Bone marrow (tissue), 2 donors: ENCODE results near the gene ACTL7B.
A peak's percentile ranks its signal among the peaks of the same experiment; 100 is the strongest.
"Not testable (repeated sequence)": the region's sequence is repeated elsewhere in the genome, so short reads cannot be mapped to it uniquely, and the experiment has no call there.

ENCODE experiments used
- DNase-seq, 2 donors: peaks; one replicate each; lab custom pipeline; 2025; lab: John Stamatoyannopoulos, UW

ACTL7B gene, protein sequence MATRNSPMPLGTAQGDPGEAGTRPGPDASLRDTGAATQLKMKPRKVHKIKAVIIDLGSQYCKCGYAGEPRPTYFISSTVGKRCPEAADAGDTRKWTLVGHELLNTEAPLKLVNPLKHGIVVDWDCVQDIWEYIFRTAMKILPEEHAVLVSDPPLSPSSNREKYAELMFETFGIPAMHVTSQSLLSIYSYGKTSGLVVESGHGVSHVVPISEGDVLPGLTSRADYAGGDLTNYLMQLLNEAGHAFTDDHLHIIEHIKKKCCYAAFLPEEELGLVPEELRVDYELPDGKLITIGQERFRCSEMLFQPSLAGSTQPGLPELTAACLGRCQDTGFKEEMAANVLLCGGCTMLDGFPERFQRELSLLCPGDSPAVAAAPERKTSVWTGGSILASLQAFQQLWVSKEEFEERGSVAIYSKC

DNA sequence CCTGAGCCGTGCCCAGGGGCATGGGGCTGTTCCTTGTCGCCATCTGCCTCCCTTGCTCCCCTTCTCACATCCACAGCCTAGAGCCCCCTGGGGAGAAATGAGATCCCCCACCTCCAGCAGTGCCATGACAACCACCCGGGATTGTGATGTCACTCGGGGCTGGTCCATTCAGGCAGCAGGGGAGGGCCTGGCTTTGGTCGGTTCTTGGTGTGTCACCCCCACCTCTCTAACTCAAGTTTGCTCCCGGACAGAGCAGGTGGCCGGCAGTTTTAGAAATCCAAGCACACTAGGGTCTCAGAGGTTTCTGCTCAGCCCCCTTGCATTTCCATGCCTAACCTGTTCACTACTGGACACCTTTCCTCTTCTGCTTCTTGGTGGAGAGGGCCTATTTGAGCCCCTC is at the start of gene ACTL7B:
Gene ACTL7B, minus strand, starts transcription at position 99 of the 400 bp plus-strand sequence. Its CDS starts 56 bp downstream, at position 43.
- no peak for DNase-seq

DNA sequence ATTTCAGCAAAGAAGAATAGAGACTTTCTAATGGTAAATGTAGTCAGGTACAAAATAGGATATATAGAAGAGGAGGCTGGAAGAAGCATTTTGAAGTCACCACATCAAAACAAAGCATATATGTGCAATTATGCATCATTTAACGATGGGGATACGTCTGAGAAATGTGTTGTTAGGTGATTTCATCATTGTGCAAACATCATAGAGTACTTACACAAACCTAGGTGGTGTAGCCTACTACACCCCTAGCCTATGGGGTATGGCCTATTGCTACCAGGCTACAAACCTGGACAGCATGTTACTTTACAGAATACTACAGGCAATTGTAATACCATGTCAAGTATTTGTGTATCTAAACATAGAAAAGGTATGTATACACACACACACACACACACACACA is 49.7 kb upstream of the ACTL7B start:
- DNase-seq = no peak

DNA sequence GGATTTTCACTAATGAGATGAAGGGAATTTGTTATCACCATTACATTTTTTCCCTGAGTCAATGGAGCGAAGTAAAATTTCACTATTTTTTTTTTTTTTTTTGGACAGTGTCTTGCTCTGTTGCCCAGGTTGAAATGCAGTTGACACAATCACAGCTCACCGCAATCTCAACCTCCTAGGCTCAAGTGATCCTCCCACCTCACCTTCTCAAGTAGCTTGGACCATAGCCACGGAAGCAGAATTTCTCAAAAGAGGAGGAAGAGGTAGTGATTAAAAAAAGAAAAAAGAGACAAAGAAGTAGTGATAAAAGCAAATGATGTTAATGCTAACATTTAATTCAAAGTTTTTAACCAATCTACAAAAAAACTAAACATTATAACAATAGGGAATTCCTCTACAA is 48.4 kb upstream of the ACTL7B start:
- DNase-seq = no peak

DNA sequence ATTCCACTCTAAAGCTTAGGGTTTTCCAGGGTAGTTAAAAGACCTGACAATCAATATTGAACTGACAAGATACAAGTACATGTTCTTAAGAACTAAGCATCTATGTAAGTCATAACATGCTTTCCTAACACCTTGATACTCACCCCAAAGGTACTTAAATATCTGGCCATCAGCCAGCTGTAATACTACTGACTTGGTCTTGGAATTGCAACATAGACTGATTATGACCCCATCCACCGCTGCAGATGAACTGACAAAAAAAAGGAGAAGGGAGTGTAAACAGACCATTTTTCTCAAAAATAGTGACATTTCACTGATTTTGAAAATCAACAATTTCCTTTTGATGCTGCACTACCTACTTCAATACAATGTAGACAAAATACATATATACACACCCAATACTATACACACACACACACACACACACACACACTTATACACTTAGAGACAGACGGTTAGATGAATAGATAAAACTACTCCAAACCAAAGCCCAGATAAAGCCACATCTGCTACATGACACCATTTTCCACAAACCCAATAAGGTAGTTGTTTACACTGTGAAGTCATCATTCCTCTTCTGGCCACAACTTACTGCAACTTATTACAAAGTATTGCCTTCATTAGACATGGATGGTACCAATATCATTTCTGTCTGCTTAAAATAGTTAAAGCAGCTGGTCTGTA is 47.8 kb upstream of the ACTL7B start:
- no peak for DNase-seq

DNA sequence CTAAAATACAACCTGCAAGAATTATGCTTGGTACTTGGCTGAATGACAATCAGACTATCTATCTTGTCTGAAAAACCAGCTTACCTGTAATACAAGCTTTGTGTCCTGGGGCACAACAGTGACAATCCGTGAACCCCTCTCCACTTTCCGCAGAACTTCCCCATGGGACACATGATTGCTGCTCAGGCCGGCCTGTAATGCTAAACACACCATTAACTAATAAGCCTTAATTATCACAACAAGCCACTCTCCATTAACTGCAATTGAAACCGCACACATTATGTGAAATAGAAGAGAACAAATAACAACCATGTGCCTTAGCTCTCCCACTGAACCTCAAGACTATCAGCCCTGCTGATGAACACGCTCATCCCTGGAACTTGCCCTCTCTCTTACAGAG is 44.4 kb upstream of the ACTL7B start:
- DNase-seq = no peak

DNA sequence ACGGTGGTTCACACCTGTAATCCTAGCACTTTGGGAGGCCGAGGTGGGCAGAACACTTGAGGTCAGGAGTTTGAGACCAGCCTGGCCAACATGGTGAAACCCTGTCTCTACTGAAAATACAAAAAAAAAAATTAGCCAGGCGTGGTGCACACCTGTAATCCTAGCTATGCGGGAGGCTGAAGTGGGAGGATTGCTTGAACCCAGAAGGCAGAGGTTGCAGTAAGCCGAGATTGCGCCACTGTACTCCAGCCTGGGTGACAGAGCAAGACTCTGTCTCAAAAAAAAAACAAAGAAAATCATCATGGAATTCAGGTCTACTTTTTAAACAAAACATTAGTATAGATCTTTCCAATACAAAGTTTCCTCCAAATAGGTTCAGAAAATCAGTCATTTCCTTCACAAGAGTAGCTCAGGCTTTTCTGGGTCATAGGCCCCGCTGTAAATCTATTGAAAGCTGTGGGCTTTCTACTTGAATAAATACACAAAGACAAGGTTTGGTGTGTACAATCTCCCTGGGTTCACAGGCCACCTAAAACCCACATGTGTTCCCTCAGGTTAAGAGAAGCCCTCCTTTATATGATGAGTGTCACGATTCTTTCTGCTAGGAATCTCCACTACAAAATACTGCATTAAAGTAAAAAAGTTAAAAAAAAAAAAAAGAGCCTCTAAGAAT is 43.4 kb upstream of the ACTL7B start:
- DNase-seq = not testable (repeated sequence)

DNA sequence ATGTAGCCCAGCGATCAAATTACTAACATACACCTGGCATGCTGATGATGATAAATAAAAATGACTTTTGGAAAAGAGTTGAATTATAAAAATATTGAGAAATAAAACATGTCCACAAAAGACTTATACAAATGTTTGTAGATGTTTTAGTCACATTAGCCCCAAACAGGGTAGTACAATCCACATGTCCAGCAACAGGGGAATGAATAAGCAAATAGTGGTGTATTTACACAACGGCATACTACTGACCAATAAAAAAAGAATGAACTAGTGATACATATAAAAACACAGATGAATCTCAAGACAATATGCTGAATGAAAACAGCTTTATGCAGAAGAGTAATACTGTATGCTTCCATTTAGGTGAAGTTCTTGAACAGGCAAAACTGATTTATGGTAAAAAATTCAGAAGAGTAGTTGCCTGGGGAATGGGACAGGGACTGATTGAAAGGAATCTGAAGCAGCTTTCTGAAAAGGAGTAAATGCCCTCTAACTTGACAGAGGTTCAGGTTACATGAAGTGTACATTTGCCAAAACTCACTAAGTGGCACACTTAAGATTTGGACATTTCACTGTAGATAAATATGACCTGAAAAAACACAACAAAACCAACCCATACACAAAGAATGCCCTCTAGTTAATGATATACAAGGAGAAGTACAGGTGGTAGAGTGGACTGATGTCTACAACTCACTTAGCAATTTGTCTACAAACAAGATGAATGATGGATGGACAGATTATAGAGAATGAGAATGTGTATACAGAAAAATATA is 41.7 kb upstream of the ACTL7B start:
- DNase-seq = no peak

DNA sequence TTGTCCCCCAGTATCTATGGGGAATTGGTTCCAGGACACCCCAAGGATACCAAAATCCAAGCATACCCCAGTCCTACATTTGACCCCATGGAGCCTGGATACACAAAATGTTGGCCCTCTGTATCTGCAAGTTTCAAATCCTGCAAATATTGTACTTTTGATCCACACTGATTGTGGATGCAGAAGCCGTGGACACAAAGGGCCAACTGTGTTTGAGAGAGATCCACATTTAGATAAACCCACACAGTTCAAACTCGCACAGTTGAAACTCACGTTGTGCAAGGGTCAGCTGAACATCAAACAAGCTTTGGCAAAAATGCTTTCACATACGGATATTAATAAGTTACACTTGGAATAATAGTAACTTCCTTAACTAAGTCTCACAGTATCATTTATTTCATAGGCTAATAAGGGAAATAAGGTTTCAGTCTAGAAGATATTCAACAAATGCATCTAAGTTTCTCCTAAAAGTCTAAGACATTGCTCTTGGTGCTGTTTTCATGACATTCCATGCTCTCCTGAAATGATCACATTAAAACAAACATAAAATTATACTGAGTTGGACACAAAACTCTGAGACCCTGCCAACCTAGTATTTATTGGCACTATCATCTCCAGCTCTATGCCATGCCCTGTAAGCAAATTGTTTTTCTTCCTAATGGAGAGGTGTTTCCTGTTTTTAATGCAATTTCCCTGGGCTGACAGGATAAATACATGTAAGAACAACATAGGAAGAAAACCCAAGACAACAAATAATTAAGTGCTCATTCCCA is 38.6 kb upstream of the ACTL7B start:
- DNase-seq = no peak

DNA sequence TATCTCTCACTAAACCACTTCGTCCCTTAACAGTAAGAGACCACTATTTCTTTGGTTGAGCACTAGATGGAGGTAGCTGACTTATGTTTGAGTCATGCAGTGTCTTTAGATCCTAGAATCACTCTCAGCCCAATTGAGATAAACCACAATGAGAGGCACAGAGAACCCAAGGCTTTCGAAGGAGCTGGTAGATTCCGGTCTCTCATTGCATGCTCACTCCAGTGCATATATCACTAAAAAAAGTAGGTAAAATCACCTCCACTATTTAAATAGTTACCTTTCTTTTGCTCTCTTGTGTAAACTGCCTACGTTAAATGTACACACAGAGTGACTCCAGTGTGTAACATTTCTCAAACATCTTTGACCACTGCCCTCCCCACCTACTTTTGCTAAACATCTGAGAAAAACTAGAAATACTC is 33.9 kb upstream of the ACTL7B start:
- DNase-seq = no peak

DNA sequence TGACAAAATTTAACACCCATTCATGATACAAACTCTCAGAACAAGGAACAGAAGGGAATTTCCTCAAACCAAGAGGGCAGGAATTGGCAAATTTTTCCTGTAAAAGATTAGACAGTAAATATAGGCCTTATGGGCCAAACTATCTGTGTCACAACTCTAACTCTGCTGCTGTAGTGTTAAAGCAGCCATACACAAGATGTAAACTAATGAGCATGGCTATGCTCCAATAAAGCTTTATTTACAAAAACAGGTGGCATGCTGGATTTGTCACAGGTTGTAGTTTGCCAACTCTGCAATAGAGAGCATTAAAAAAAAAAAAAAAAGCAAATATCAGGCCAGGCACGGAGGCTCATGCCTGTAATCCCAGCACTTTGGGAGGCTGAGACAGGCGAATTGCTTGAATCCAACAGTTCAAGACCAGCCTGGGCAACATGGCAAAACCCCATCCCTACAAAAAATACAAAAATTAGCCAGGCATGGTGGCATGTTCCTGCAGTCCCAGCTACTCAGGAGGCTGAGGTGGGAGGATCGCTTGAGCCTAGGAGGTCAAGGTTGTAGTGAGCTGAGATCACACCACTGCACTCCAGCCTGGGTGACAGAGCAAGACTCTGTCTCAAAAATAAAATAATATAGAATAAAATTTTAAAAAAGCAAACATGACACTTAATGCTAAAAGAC is 30.9 kb upstream of the ACTL7B start:
- DNase-seq = not testable (repeated sequence)

DNA sequence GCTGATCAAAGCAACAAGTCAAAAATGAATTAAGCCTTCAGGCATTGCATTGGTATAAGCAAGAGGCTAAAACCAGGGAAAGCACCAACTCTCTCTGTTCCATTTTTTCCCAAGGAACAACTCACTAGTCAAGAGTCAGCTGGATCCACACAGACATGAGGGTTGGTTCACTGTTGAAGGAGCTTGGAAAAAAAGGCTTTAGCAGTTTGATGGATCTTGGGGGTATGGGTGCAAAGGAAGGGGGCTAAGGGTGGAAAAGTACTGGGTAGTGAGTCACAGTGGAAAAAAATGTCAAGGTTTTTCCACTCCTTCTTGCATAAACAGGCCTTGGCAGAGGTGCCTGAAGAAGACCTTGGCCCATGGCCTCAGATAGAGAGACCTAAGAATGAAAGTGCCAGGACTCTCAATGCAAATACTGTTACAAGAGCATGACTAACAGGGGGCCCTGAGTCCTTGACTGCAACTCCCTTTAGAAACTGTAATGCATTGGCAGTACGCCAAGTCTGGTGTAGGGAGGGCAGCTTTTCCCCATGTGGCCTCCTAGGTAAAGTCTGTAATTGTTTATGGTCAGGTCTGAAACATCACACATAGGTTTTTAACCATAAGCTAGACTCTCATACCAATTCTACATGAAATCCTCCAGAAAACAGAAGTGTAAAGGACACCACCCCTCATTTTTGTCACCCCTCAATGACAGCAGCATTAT is 30.0 kb upstream of the ACTL7B start:
- DNase-seq = peak in 1 of 2 donors; percentile 8

DNA sequence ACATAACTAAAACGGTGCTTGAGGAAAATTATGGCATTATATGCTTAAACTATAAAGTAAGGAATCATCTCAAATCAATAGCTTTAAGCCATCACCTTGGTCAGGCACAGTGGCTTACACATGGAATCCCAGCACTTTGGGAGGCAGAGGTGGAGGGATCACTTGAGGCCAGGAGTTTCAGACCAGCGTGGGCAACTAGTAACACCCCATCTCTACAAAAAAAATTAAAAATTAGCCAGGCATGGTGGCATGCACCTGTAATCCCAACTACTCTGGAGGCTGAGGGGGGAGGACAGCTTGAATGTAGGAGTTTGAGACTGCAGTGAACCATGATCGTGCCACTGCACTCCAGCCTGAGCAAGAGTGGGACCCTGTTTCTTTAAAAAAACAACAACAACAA is 28.9 kb upstream of the ACTL7B start:
- no peak for DNase-seq

DNA sequence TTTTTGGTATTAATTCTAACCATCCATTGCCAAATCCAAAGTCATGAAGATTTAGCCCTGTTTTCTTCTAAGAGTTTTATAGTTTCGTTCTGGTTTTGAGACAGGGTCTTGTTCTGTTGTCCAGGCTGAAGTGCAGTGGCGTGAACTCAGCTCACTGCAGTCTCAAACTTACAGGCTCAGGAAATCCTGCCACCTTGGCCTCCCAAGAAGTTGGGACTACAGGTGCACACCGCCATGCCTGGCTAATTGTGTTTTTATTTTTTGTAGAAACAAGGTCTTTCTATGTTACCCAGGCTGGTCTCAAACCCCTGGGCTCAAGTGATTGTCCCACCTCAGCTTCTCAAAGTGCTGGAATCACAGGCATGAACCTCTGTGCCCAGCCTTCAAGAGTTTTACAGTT is 27.3 kb upstream of the ACTL7B start:
- DNase-seq = no peak

DNA sequence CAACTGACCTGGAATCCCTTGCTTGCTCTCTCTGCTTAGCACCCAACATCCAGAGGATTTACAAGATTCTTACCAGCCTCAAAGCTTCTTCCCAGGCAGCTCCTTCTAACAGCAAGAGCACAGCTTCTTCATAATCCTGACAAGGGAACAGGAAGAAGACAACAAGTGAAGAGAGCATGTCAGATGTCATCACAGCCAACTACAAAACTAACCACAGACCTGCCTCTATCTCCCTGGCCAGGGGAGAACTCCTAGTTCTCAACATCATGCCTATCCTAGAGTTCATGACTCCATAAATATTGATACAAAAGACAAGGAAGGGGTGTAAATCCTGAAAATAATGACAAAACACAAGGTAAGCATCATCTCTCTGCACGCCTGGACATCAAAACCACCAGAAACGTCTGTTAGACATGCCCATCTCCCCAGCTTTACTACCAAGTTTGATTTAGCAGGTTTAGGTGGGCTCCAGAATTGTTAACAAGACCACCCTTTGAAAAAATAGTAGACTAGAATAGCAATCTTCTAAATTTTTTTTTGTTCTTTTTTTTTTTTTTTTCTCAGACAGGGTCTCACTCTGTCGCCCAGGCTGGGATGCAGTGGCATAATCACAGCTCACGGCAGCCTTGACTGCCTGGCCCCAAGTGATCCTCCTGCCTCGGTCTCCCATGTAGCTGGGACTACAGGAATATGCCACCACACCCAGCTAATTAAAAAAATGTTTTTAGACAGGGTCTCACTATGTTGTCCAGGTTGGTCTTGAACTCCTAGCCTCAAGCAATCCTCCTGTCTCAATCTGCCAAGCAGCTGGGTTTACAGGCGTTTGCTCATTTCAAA is 26.5 kb upstream of the ACTL7B start:
- no peak for DNase-seq

DNA sequence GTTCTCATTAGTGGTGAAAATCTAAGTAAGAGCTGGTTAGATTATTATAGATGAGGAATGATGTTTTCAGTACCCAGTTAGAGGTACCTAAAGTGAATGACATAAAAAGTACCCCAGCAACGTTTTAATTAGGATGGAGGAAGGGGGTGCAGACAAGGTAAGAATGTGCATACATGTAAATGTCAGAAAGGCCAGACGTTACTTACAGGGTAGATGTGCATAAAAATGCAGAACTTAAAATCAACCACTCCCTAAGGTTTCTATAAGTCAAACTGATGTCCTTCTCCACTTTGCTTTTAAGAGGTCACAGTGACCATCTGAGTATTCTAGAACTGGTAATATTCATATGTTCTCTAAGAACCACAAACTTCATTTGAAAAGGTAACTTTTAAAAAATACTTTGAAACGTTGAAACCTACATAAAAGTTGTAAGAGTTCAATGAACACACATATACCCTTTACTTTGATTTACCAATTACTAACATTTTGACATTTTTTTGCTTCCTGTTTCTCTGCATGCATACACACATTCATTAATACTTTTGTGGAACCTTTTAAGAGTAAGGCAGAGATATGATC is 25.0 kb upstream of the ACTL7B start:
- no peak for DNase-seq

DNA sequence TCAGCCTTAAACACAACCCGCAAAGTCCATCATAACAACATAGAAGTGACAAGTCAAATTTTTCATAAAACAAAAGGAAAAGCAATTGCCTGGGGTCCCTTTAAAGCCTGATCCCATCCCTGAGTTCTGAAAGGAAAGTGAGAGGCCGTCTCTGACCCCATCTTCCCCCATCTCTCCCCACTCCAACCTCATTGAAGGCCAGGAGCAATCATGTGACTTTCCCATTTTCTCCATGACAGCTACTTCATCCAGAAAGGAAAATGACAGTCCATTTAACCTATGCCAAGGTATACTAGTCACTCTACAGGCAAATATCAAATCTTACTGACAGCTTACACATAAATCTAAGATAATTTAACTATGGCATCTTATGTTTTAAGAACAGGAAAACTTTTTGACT is 21.7 kb upstream of the ACTL7B start:
- no peak for DNase-seq

DNA sequence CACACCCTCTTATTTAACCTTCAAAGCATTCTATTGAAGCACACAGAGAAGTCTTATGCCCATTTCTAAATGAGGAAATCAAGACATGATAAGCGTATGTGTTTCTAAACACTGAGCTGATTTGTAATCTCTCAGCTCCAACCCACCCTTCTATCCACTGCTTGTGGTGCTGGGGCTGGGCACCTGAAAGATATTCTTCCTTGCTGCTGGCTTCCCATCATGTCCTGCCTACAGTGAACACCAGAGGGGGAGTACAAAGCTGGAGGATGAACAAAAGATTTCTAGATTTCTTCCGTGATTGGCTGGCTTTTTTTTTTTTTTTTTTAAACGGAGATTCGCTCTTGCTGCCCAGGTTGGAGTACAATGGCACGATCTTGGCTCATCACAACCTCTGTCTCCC is 20.6 kb upstream of the ACTL7B start:
- DNase-seq = no peak

DNA sequence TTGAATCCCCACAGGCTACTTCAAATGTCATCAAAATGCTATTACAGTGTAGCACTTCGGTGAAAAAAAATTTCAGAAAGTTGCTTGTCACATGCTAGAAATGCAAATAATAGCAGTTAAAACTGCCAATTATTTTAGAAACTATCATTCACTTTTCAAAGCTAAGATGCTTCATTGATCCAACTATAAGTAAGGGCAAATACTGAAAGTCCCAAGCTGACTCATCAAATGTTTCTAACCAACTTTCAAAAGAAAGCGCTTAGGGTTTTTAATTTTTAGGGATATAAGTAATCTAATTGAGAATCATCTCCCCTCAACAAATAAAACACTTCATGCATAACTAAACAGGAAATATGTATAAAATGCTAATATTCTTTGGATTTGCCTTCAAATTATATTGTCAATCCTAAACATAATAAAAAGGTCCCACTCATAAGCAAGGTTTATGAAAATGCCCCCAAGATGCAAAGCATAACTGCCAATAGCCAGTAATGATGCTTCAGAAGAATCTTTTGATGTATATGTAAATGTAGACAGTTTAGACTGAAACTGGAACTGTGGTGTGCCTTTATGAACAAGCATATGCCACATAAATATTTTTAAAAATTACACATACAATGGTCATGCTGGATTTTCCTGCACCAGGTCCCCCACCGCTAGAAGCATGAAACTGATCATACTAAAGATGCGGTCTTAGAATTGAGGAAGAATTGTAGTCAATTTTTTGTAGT is 18.4 kb upstream of the ACTL7B start:
- no peak for DNase-seq
